IMR-90 (cell line): ENCODE measurements around the gene SLC44A2.

Experiments
- CEBPB ChIP-seq: IDR thresholded peaks from 2 replicates; pipeline ENCODE4 v1.6.1; 2012; ENCODE audit warnings: low read depth, low read length, improper control_type of control experiment
- CHD1 ChIP-seq: IDR thresholded peaks from 2 replicates; pipeline ENCODE4 v1.6.1; 2012; ENCODE audit warnings: low read depth, low read length, improper control_type of control experiment
- CTCF ChIP-seq: conservative IDR thresholded peaks from 2 replicates; pipeline ENCODE4 v1.5.1; 2012; ENCODE audit warnings: mild to moderate bottlenecking, low read depth, low read length, improper control_type of control experiment
- FOS ChIP-seq: fragments of 150-350 bp; IDR thresholded peaks from 2 replicates; pipeline ENCODE4 v1.6.1; 2016; ENCODE audit warnings: low read depth, low read length
- MAZ ChIP-seq: IDR thresholded peaks from 2 replicates; pipeline ENCODE4 v1.6.1; 2012; ENCODE audit warnings: low read depth, mild to moderate bottlenecking, low read length, improper control_type of control experiment, moderate library complexity, borderline replicate concordance
- POLR2A ChIP-seq: IDR thresholded peaks from 2 replicates; pipeline ENCODE4 v1.6.1; 2012; ENCODE audit warnings: mild to moderate bottlenecking, low read depth, low read length
- RAD21 ChIP-seq: IDR thresholded peaks from 2 replicates; pipeline ENCODE4 v1.6.1; 2012; ENCODE audit warnings: low read length, improper control_type of control experiment
- RCOR1 ChIP-seq: IDR thresholded peaks from 2 replicates; pipeline ENCODE4 v1.6.1; 2012; ENCODE audit warnings: mild to moderate bottlenecking, low read length, improper control_type of control experiment; ENCODE audit not compliant: insufficient replicate concordance
- RFX5 ChIP-seq: IDR thresholded peaks from 2 replicates; pipeline ENCODE4 v1.8.0; 2012; ENCODE audit warnings: low read depth, mild to moderate bottlenecking, low read length, moderate library complexity
- SMC3 ChIP-seq: fragments of 150-350 bp; IDR thresholded peaks from 2 replicates; pipeline ENCODE4 v1.6.1; 2016; ENCODE audit warnings: low read depth, mild to moderate bottlenecking, antibody characterized with exemption, low read length, moderate library complexity
- TF ChIP-seq, protein P1 (sequence below): fragments of 150-350 bp; IDR thresholded peaks from 2 replicates; pipeline ENCODE4 v1.6.1; 2017; ENCODE audit warnings: mild to moderate bottlenecking, antibody characterized with exemption, low read length, low read depth

DNA sequence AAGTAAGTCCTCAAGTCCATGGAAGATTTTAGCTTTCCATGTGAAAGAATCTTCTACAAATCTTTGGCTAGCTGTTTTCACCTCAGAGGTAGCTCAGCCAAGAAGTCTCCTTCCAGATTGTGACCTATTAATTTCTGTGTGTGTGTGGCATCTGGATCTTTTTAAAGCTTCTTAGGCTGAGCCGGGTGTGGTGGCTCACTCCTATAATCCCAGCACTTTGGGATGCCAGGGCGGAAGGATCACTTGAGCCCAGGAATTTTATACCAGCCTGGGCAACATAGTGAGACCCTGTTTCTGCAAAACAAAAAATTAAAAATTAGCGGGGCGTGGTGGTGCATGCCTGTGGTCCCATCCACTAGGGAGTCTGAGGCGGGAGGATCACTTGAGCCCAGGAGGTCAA is 13.4 kb upstream of the SLC44A2 start:
- no peak for TF ChIP-seq RFX5
- TF ChIP-seq CTCF: no peak
- no peak for TF ChIP-seq RAD21
- no peak for TF ChIP-seq POLR2A
- no peak for TF ChIP-seq FOS
- TF ChIP-seq MAZ: no peak
- TF ChIP-seq RCOR1: no peak
- no peak for TF ChIP-seq CHD1
- TF ChIP-seq, protein P1, sequence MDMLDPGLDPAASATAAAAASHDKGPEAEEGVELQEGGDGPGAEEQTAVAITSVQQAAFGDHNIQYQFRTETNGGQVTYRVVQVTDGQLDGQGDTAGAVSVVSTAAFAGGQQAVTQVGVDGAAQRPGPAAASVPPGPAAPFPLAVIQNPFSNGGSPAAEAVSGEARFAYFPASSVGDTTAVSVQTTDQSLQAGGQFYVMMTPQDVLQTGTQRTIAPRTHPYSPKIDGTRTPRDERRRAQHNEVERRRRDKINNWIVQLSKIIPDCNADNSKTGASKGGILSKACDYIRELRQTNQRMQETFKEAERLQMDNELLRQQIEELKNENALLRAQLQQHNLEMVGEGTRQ: no peak
- no peak for TF ChIP-seq CEBPB
- no peak for TF ChIP-seq SMC3
